CD4-positive, alpha-beta T cell (primary cell): ENCODE results near the gene SCRT2. TPM values are rescaled to one million over a fixed set of nuclear protein-coding genes. Genes with fewer than 3 reads are reported as not detected.

ENCODE experiments used
- ATAC-seq: fragments of 200-7000 bp; cut with Tn5 transposase; one replicate; pipeline ENCODE4 v1.10.0; 2022; ENCODE audit warnings: mild to moderate bottlenecking; ENCODE audit not compliant: poor library complexity
- CTCF ChIA-PET: fragments of 350-600 bp; sonication (Branson Sonifier 250); formaldehyde crosslinking; loops from one replicate; lab custom pipeline; 2021; ENCODE audit warnings: antibody characterized with exemption, inconsistent platforms; lab: Charles Lee
- POLR2A ChIA-PET: fragments of 350-600 bp; sonication (Branson Sonifier 250); formaldehyde crosslinking; loops from one replicate; lab custom pipeline; 2021; ENCODE audit warnings: antibody characterized with exemption, inconsistent platforms; lab: Charles Lee
- DNase-seq, 14 experiments: peaks; one replicate each; pipeline ENCODE4 v3.0.0-alpha.2; 2013 to 2020; ENCODE audit warnings: mixed read lengths in 2 of 14
- H3K27ac ChIP-seq, 2 donors: one replicate each; pipeline versions ENCODE4 v1.5.1 to v1.7.0; 2013; ENCODE audit warnings: low read length in 2 of 2, low read depth in 1 of 2, mild to moderate bottlenecking in 1 of 2
- H3K27me3 ChIP-seq, 2 experiments: 1 replicate in 1 of 2; 2 replicates in 1 of 2; pipeline versions ENCODE4 v1.6.1 to v1.7.0; 2013; ENCODE audit warnings: low read length in 2 of 2, control low read depth in 1 of 2, mild to moderate bottlenecking in 1 of 2, moderate library complexity in 1 of 2; ENCODE audit not compliant: insufficient read depth in 2 of 2, control insufficient read depth in 1 of 2
- H3K36me3 ChIP-seq: one replicate; pipeline ENCODE4 v1.6.1; 2013; ENCODE audit warnings: low read length, control low read depth; ENCODE audit not compliant: insufficient read depth
- H3K4me1 ChIP-seq: one replicate; pipeline ENCODE4 v1.6.1; 2013; ENCODE audit warnings: low read length, control low read depth; ENCODE audit not compliant: insufficient read depth
- H3K4me3 ChIP-seq: one replicate; pipeline ENCODE4 v1.5.1; 2013; ENCODE audit warnings: mild to moderate bottlenecking, low read length, moderate library complexity
- H3K9me3 ChIP-seq, 2 experiments: 1 replicate in 1 of 2; 2 replicates in 1 of 2; pipeline versions ENCODE4 v1.6.1 to v1.7.0; 2013; ENCODE audit warnings: low read length in 2 of 2, mild to moderate bottlenecking in 2 of 2, control low read depth in 1 of 2, moderate library complexity in 1 of 2; ENCODE audit not compliant: control insufficient read depth in 1 of 2, insufficient read depth in 1 of 2
- H3K27ac Mint-ChIP-seq: one replicate; pipeline ENCODE4 v1.8.0; 2020; ENCODE audit warnings: mixed read lengths
- H3K27me3 Mint-ChIP-seq: one replicate; pipeline ENCODE4 v1.8.0; 2021; ENCODE audit warnings: mixed read lengths
- H3K36me3 Mint-ChIP-seq: one replicate; pipeline ENCODE4 v1.8.0; 2021; ENCODE audit warnings: low read depth, mixed read lengths
- H3K4me1 Mint-ChIP-seq: one replicate; pipeline ENCODE4 v1.8.0; 2021; ENCODE audit warnings: low read depth, mixed read lengths
- H3K4me3 Mint-ChIP-seq: one replicate; pipeline ENCODE4 v1.8.0; 2020; ENCODE audit warnings: mild to moderate bottlenecking, mixed read lengths
- H3K9me3 Mint-ChIP-seq: one replicate; pipeline ENCODE4 v1.8.0; 2020; ENCODE audit warnings: mixed read lengths
- intact Hi-C, 2 experiments: fragments of 100-400 bp; cut with DNase I in 1 of 2; cut with micrococcal nuclease in 1 of 2; formaldehyde crosslinking; loops; one replicate each; pipeline versions ENCODE4 v1.15.1 to v1.9.0; 2023 to 2025; cut with DNase I, micrococcal nuclease
- total RNA-seq, 174 experiments: library from RNA in 2 of 174; stranded (reverse) in 2 of 174; gene quantifications; one replicate each; pipeline ENCODE4 v1.2.3 and lab custom pipeline; 2021 to 2026
- TF ChIP-seq, protein P1 (sequence below): fragments of 200-600 bp; IDR thresholded peaks from one replicate; pipeline ENCODE4 v1.8.0; 2022; ENCODE audit warnings: antibody characterized with exemption, mild to moderate bottlenecking

The SCRT2 gene
- total RNA-seq, 2 experiments from 2014 or later, result not detected

- Histone ChIP-seq H3K27me3 (peaks cover 0 to under 1% of the 10 kb centered on the region in 2 experiments), H3K27ac (peak overlapping the region in 1 of 2 donors; percentile 4), H3K36me3 (peaks cover 13% of the 10 kb centered on the region), H3K9me3 (peaks cover 0 to 3% of the 10 kb centered on the region in 2 experiments), H3K4me3 (peak overlapping the region; percentile 59), H3K4me1 (peaks cover 23% of the 10 kb centered on the region)
- TF ChIP-seq, protein P1, sequence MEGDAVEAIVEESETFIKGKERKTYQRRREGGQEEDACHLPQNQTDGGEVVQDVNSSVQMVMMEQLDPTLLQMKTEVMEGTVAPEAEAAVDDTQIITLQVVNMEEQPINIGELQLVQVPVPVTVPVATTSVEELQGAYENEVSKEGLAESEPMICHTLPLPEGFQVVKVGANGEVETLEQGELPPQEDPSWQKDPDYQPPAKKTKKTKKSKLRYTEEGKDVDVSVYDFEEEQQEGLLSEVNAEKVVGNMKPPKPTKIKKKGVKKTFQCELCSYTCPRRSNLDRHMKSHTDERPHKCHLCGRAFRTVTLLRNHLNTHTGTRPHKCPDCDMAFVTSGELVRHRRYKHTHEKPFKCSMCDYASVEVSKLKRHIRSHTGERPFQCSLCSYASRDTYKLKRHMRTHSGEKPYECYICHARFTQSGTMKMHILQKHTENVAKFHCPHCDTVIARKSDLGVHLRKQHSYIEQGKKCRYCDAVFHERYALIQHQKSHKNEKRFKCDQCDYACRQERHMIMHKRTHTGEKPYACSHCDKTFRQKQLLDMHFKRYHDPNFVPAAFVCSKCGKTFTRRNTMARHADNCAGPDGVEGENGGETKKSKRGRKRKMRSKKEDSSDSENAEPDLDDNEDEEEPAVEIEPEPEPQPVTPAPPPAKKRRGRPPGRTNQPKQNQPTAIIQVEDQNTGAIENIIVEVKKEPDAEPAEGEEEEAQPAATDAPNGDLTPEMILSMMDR, result no peak
- Mint-ChIP-seq H3K4me3 (peak overlapping the region; percentile 84), H3K27me3 (peaks cover 18% of the 10 kb centered on the region), H3K27ac (peak overlapping the region; percentile 4), H3K36me3 (peaks cover 12% of the 10 kb centered on the region), H3K4me1 (peaks cover 34% of the 10 kb centered on the region), H3K9me3 (no peaks in the 10 kb centered on the region)
- DNase-seq (peak in 3 of 14 experiments; percentile 8 to 45 (median 17)), ATAC-seq (no peak)
- ChIA-PET POLR2A (interaction anchor here (0.6 kb wide), 1 partner anchor 280 kb away, joined by 3 read pairs; no protein-coding TSS in a partner anchor), CTCF (interaction anchor here (1.0 to 1.5 kb wide), 3 partner anchors 8 to 21 kb away, joined by 3 to 5 read pairs (median 3); no protein-coding TSS in a partner anchor)
- intact Hi-C loops, result loop anchor here in 1 of 2 experiments (5.0 kb wide), 1 partner anchor 180 kb away; the partner anchor contains the start of gene FAM110A
Observed at GRCh38 chr20:651713-652614, 23.6 kb downstream of the SCRT2 start.

DNA sequence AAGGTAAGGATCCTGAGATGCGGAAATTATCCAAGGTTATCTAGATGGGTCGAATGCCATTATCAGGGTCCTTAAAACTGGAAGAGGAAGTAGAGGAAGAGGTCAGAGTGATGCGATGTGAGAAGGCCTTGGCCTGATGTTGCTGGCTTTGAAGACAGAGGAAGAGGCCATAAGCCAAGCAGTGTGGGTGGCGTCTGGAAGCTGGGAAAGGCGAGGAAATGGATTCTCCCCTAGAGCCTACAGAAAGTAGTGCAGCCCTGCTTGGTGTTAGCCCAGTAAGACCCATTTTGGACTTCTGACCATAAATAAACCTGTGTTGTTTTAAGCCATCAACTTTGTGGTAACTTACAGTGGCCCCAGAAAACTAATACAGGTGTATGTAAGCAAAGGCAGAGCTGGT is 24.6 kb downstream of the SCRT2 start:
- Histone ChIP-seq H3K27me3 (no peaks in the 10 kb centered on the region), H3K4me1 (peaks cover 24% of the 10 kb centered on the region), H3K36me3 (peaks cover 13% of the 10 kb centered on the region), H3K9me3 (peaks cover 0 to 3% of the 10 kb centered on the region in 2 experiments), H3K27ac (no peak overlapping the region), H3K4me3 (no peak overlapping the region)
- DNase-seq (no peak), ATAC-seq (no peak)
- ChIA-PET CTCF (no interaction called here), POLR2A (no interaction called here)
- no peaks in the 10 kb centered on the region for H3K9me3 Mint-ChIP-seq
- H3K27me3 Mint-ChIP-seq, result peaks cover 9% of the 10 kb centered on the region
- TF ChIP-seq, protein P1, result no peak
- H3K36me3 Mint-ChIP-seq, result peaks cover 12% of the 10 kb centered on the region
- intact Hi-C loops, result loop anchor here in 1 of 2 experiments (5.0 kb wide), 1 partner anchor 181 kb away; the partner anchor contains the start of gene FAM110A
- H3K27ac Mint-ChIP-seq, result no peak overlapping the region
- H3K4me3 Mint-ChIP-seq, result peak overlapping the region; percentile 84
- H3K4me1 Mint-ChIP-seq, result peaks cover 34% of the 10 kb centered on the region

GRCh38 chr20:650281-650680 is 25.3 kb downstream of the SCRT2 start:
- Mint-ChIP-seq H3K9me3 (no peaks in the 10 kb centered on the region), H3K4me1 (peaks cover 36% of the 10 kb centered on the region), H3K27me3 (peaks cover 2% of the 10 kb centered on the region), H3K27ac (peak overlapping the region; percentile 25), H3K36me3 (peaks cover 12% of the 10 kb centered on the region), H3K4me3 (peak overlapping the region; percentile 70)
- Histone ChIP-seq H3K4me1 (peaks cover 31% of the 10 kb centered on the region), H3K36me3 (peaks cover 13% of the 10 kb centered on the region), H3K27ac (no peak overlapping the region), H3K4me3 (no peak overlapping the region), H3K9me3 (peaks cover 0 to 3% of the 10 kb centered on the region in 2 experiments), H3K27me3 (peaks cover 0 to 2% of the 10 kb centered on the region in 2 experiments)
- intact Hi-C loops, result loop anchor here in 1 of 2 experiments (5.0 kb wide), 1 partner anchor 182 kb away; the partner anchor contains the start of gene FAM110A
- DNase-seq (no peak), ATAC-seq (no peak)
- CTCF ChIA-PET, result no interaction called here
- POLR2A ChIA-PET, result no interaction called here
- TF ChIP-seq, protein P1, result no peak
